A549 (cell line): Measurements from ENCODE around the gene FTCD. TPM values are rescaled to one million over a fixed set of nuclear protein-coding genes. Genes with fewer than 3 reads are reported as not detected.
A peak's percentile ranks its signal among the peaks of the same experiment; 100 is the strongest.

Experiments used
- ATAC-seq, 2 experiments: fragments of 200-7000 bp in 1 of 2; fragments of >200 bp in 1 of 2; cut with Nextera tagmentation in 1 of 2; cut with Tn5 transposase in 1 of 2; 3 replicates each; pipeline versions ENCODE4 v1.8.0 to v1.9.1; 2018 to 2020; ENCODE audit warnings: mild to moderate bottlenecking in 1 of 2, moderate library complexity in 1 of 2
- CTCF ChIA-PET: fragments of 300-600 bp; sonication (Branson Sonifier 250); formaldehyde crosslinking; extraction: SDS; loops from one replicate; lab custom pipeline; 2021; ENCODE audit warnings: antibody characterized with exemption, inconsistent platforms; lab: Yijun Ruan, JAX
- POLR2A ChIA-PET: fragments of 350-600 bp; formaldehyde crosslinking; extraction: SDS; loops from one replicate; lab custom pipeline; 2021; ENCODE audit warnings: antibody characterized with exemption, inconsistent platforms; lab: Yijun Ruan, JAX
- DNase-seq, 2 experiments: peaks; one replicate each; pipeline versions ENCODE4 v3.0.0 to v3.0.0-alpha.2; 2011 to 2016; ENCODE audit warnings: low read depth in 1 of 2, low spot score in 1 of 2
- FAIRE-seq: peaks from 2 replicates; lab custom pipeline; 2011; peaks lifted over from hg19 to GRCh38; lab: Jason Lieb, UNC
- H3K27ac ChIP-seq, 2 experiments: fragments of >200 bp; sonication (Bioruptor Twin); formaldehyde crosslinking; 3 replicates each; pipeline ENCODE4 v1.5.1; 2016 to 2017
- H3K4me1 ChIP-seq: fragments of >200 bp; sonication (Bioruptor Twin); formaldehyde crosslinking; 3 replicates; pipeline ENCODE4 v1.6.1; 2016
- H3K4me2 ChIP-seq: fragments of >200 bp; sonication (Bioruptor Twin); formaldehyde crosslinking; 3 replicates; pipeline ENCODE4 v1.6.1; 2016
- H3K4me3 ChIP-seq: fragments of >200 bp; sonication (Bioruptor Twin); formaldehyde crosslinking; 3 replicates; pipeline ENCODE4 v1.5.1; 2016
- H3K9me3 ChIP-seq: fragments of >200 bp; sonication (Bioruptor Twin); formaldehyde crosslinking; 3 replicates; pipeline ENCODE4 v1.6.1; 2016
- CBX2 ChIP-seq: fragments of 200-600 bp; sonication (generic); IDR thresholded peaks from 2 replicates; pipeline ENCODE4 v1.6.1; 2016; ENCODE audit warnings: low read depth, mild to moderate bottlenecking, borderline replicate concordance
- CBX8 ChIP-seq: fragments of 200-600 bp; sonication (generic); IDR thresholded peaks from 2 replicates; pipeline ENCODE4 v1.6.1; 2016
- CEBPB ChIP-seq, 2 experiments: fragments of >200 bp in 1 of 2; sonication (Bioruptor Twin) in 1 of 2; formaldehyde crosslinking in 1 of 2; IDR thresholded peaks; 2 replicates each; pipeline ENCODE4 v1.6.1; 2012 to 2016
- CHD2 ChIP-seq: fragments of 150-350 bp; IDR thresholded peaks from 2 replicates; pipeline ENCODE4 v1.6.1; 2014; ENCODE audit warnings: low read length; ENCODE audit not compliant: partially characterized antibody
- CHD4 ChIP-seq: fragments of 200-600 bp; sonication (generic); IDR thresholded peaks from 2 replicates; pipeline ENCODE4 v1.6.1; 2016; ENCODE audit warnings: antibody characterized with exemption, mild to moderate bottlenecking, borderline replicate concordance
- E2F6 ChIP-seq: IDR thresholded peaks from 2 replicates; pipeline ENCODE4 v1.6.1; 2012; ENCODE audit warnings: low read depth, borderline replicate concordance
- EHMT2 ChIP-seq: fragments of 200-600 bp; sonication (generic); IDR thresholded peaks from 2 replicates; pipeline ENCODE4 v1.6.1; 2016; ENCODE audit warnings: antibody characterized with exemption, low read depth, mild to moderate bottlenecking, moderate library complexity
- ESRRA ChIP-seq: fragments of 150-350 bp; IDR thresholded peaks from 2 replicates; pipeline ENCODE4 v1.6.1; 2014; ENCODE audit warnings: mild to moderate bottlenecking, low read length, borderline replicate concordance
- FOSB ChIP-seq: fragments of 250-450 bp; sonication (Bioruptor Pico); IDR thresholded peaks from 2 replicates; pipeline ENCODE4 v1.5.0; 2020; ENCODE audit warnings: mild to moderate bottlenecking, moderate library complexity
- FOSL2 ChIP-seq, 2 experiments: fragments of 450-650 bp in 1 of 2; fragments of >200 bp in 1 of 2; sonication (Bioruptor Twin) in 1 of 2; formaldehyde crosslinking; IDR thresholded peaks; 2 replicates each; pipeline versions ENCODE4 v1.5.0 to v1.6.1; 2016 to 2020; ENCODE audit warnings: mild to moderate bottlenecking in 1 of 2, moderate library complexity in 1 of 2
- FOXS1 ChIP-seq: fragments of 250-450 bp; sonication (Bioruptor Pico); IDR thresholded peaks from 2 replicates; pipeline ENCODE4 v1.5.0; 2020; ENCODE audit warnings: mild to moderate bottlenecking, moderate library complexity
- GATA3 ChIP-seq: IDR thresholded peaks from 2 replicates; pipeline ENCODE4 v1.6.1; 2012; ENCODE audit warnings: borderline replicate concordance
- HOXB13 ChIP-seq: fragments of 250-450 bp; sonication (Bioruptor Pico); IDR thresholded peaks from 2 replicates; pipeline ENCODE4 v1.5.0; 2020; ENCODE audit warnings: low read depth, mild to moderate bottlenecking, moderate library complexity
- HOXB5 ChIP-seq: fragments of 250-450 bp; sonication (Bioruptor Pico); IDR thresholded peaks from 2 replicates; pipeline ENCODE4 v1.5.0; 2020; ENCODE audit warnings: mild to moderate bottlenecking, moderate library complexity
- JUN ChIP-seq, 2 experiments: fragments of >200 bp; sonication (Bioruptor Twin); formaldehyde crosslinking; IDR thresholded peaks; 2 replicates in 1 of 2; 3 replicates in 1 of 2; pipeline ENCODE4 v1.6.1; 2016 to 2017
- MAX ChIP-seq: IDR thresholded peaks from 2 replicates; pipeline ENCODE4 v1.6.1; 2012
- MAZ ChIP-seq: fragments of 150-350 bp; IDR thresholded peaks from 2 replicates; pipeline ENCODE4 v1.6.1; 2014; ENCODE audit warnings: antibody characterized with exemption, low read depth, low read length, borderline replicate concordance
- NR3C1 ChIP-seq: fragments of >200 bp; sonication (Bioruptor Twin); formaldehyde crosslinking; IDR thresholded peaks from 3 replicates; pipeline ENCODE4 v1.6.1; 2017
- PHF8 ChIP-seq: fragments of 200-600 bp; sonication (generic); IDR thresholded peaks from 2 replicates; pipeline ENCODE4 v1.6.1; 2016; ENCODE audit warnings: low read depth, mild to moderate bottlenecking, antibody characterized with exemption, moderate library complexity, borderline replicate concordance
- RARB ChIP-seq: fragments of 250-450 bp; sonication (Bioruptor Pico); IDR thresholded peaks from 2 replicates; pipeline ENCODE4 v1.8.0; 2021; ENCODE audit warnings: mild to moderate bottlenecking, moderate library complexity
- RCOR1 ChIP-seq: fragments of 150-350 bp; IDR thresholded peaks from 2 replicates; pipeline ENCODE4 v1.6.1; 2014; ENCODE audit warnings: antibody characterized with exemption, low read length, low read depth
- RFX5 ChIP-seq: fragments of 450-650 bp; IDR thresholded peaks from 2 replicates; pipeline ENCODE4 v1.7.1; 2014; ENCODE audit warnings: antibody characterized with exemption, mild to moderate bottlenecking, moderate library complexity
- USF2 ChIP-seq: fragments of 450-650 bp; IDR thresholded peaks from 2 replicates; pipeline ENCODE4 v1.6.1; 2014; ENCODE audit warnings: antibody characterized with exemption
- ZC3H11A ChIP-seq: fragments of 450-650 bp; IDR thresholded peaks from 2 replicates; pipeline ENCODE4 v1.6.1; 2014; ENCODE audit warnings: antibody characterized with exemption, mild to moderate bottlenecking
- ZNF302 ChIP-seq: fragments of 250-450 bp; sonication (Bioruptor Pico); IDR thresholded peaks from 2 replicates; pipeline ENCODE4 v1.9.0; 2021; ENCODE audit warnings: inconsistent platforms, mild to moderate bottlenecking, moderate library complexity
- WGBS: methylation state at CpG from one replicate; pipeline ENCODE4 v1.1.6; 2017; ENCODE audit errors: missing lambda C conversion rate; 5-methylcytosine and 5-hydroxymethylcytosine counted together
- polyA plus RNA-seq, 4 experiments: library from polyadenylated mRNA; depleted of rRNA in 3 of 4; stranded (reverse); fragments of >200 nt; fragmentation: RNase III in 1 of 4; extraction: RNeasy Plus Mini Kit Qiagen cat#74134 plus additional on column Dnase treatment in 1 of 4; gene quantifications; 2 replicates in 3 of 4; 3 replicates in 1 of 4; pipeline ENCODE4 v1.2.3, GENCODE V29; 2011 to 2017

FTCD gene
- polyA plus RNA-seq, 2 of the 4 experiments (the other 2 are of a cell fraction) = not detected

GRCh38 chr21:46181436-46181835, 26.1 kb upstream of the FTCD start (continued):
- TF ChIP-seq ZC3H11A (no peak), GATA3 (no peak), RARB (no peak), RFX5 (no peak)

DNA sequence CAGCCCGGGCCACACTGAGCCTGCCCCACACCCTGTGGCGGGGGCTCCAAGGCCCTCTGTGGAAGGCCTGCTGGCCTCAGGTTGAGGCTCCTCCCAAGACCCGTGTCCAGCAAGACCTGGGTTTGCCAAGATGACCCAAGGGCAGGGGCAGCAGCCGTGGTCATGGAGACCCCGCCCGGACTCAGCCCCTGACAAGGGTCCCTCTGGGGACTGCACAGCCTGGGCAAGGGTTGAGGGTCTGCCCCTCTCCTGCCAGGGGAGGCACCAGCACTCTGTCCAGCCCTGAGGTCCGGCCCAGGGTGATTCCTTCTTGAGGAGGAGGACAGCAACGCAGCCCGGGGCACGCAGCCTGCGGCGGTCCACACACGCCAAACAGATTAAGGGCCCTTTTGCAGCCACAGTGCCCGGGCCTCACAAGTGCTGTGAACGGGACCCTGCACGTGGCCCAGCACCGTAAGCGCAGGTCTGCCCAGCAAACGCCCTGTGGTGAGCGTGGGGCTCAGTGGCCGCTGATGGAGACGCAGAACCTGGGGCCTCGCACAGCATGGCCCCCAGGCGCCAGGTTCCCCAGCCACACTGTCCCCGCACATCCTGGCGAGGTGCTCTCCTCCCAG, 25.5 kb upstream of the FTCD start:
- ChIA-PET POLR2A (no interaction called here), CTCF (no interaction called here)
- DNase-seq (no peak), ATAC-seq (peak in 1 of 2 experiments; percentile 18; a peak in 2 of 6 replicates), FAIRE-seq (no peak)
- Histone ChIP-seq H3K4me3 (no peak overlapping the region), H3K4me2 (no peak overlapping the region), H3K4me1 (no peaks in the 10 kb centered on the region), H3K9me3 (peaks cover 10% of the 10 kb centered on the region; the same call in 2 of the 3 replicates), H3K27ac (no peak overlapping the region)
- no peak for TF ChIP-seq CHD4
- TF ChIP-seq FOSB (CRISPR knock-in tag) = no peak
- TF ChIP-seq JUN (IDR thresholded peaks at IDR 0.05) = no peak
- TF ChIP-seq CBX2 = no peak
- TF ChIP-seq NR3C1 = no peak
- TF ChIP-seq HOXB13 = no peak
- no peak for TF ChIP-seq FOSL2 (IDR thresholded peaks at IDR 0.05)
- TF ChIP-seq FOSL2 (CRISPR knock-in tag; IDR thresholded peaks at IDR 0.05) = no peak
- TF ChIP-seq USF2 = no peak
- TF ChIP-seq RFX5 = no peak
- no peak for TF ChIP-seq FOXS1 (CRISPR knock-in tag)
- no peak for TF ChIP-seq HOXB5 (CRISPR knock-in tag)
- no peak for TF ChIP-seq CHD2
- WGBS = 40% methylated on average over 1 of the region's 26 CpGs

GRCh38 chr21:46180079-46180722, 24.8 kb upstream of the FTCD start:
- TF ChIP-seq ZNF302 (CRISPR knock-in tag) (no peak), CHD2 (no peak), E2F6 (no peak), CBX8 (no peak)
- Histone ChIP-seq H3K9me3 (peaks cover 10% of the 10 kb centered on the region; the same call in 2 of the 3 replicates), H3K4me3 (no peak overlapping the region), H3K4me2 (no peak overlapping the region), H3K4me1 (no peaks in the 10 kb centered on the region), H3K27ac (no peak overlapping the region)
- 65% methylated on average over 20 of the region's 24 CpGs for WGBS
- DNase-seq (no peak), FAIRE-seq (no peak), ATAC-seq (no peak)
- ChIA-PET POLR2A (no interaction called here), CTCF (no interaction called here)

- Histone ChIP-seq H3K4me1 (no peaks in the 10 kb centered on the region), H3K4me2 (no peak overlapping the region), H3K9me3 (peaks cover 10% of the 10 kb centered on the region; the same call in 2 of the 3 replicates), H3K4me3 (no peak overlapping the region), H3K27ac (no peak overlapping the region)
- TF ChIP-seq EHMT2 = no peak
- TF ChIP-seq MAX = no peak
- TF ChIP-seq ESRRA = no peak
- TF ChIP-seq RCOR1 = no peak
- no peak for TF ChIP-seq MAZ
- TF ChIP-seq FOSB (CRISPR knock-in tag) = no peak
- no peak for TF ChIP-seq CEBPB (IDR thresholded peaks at IDR 0.05)
- TF ChIP-seq PHF8 = no peak
- FAIRE-seq (no peak), ATAC-seq (no peak), DNase-seq (no peak)
- 80% methylated on average over 2 of the region's 17 CpGs for whole genome bisulfite sequencing
- ChIA-PET CTCF (no interaction called here), POLR2A (no interaction called here)
These were observed 24.3 kb upstream of the FTCD start for GRCh38 chr21:46179708-46180078.
